ENCODE data around the gene ABCA7. TPM values are rescaled to one million over a fixed set of nuclear protein-coding genes. Genes with fewer than 3 reads are reported as not detected.
A peak's percentile ranks its signal among the peaks of the same experiment; 100 is the strongest.

The ABCA7 gene
- total and polyA plus RNA-seq, 2 of the 13 experiments (the other 11 are each of a cell fraction or from before 2014, with no cell fraction given): 4.4 to 32.4 TPM

- Histone ChIP-seq H3K27me3 (ENCODE audit: control insufficient read depth in 1 of 2, insufficient read depth in 2 of 2, low read length in 2 of 2) (no peaks in the 10 kb centered on the region), H3K79me2 (ENCODE audit: insufficient read depth, low read length) (no peaks in the 10 kb centered on the region), H3K27ac (ENCODE audit: extremely low read length, insufficient read depth, low read length) (no peak overlapping the region), H3K4me3 (replicated peaks in 1 of 3; ENCODE audit: insufficient read depth in 1 of 3, low read depth in 2 of 3, low read length in 3 of 3) (no peak overlapping the region), H3K36me3 (replicated peaks in 1 of 2; ENCODE audit: control insufficient read depth in 1 of 2, insufficient read depth in 2 of 2, low read length in 2 of 2) (no peaks in the 10 kb centered on the region), H2AFZ (ENCODE audit: low read length) (no peak overlapping the region), H3K4me2 (ENCODE audit: low read depth, low read length) (no peak overlapping the region), H3K9me3 (ENCODE audit: low read length) (no peaks in the 10 kb centered on the region), H3K4me1 (ENCODE audit: insufficient read depth, low read length) (peaks cover 43% of the 10 kb centered on the region), H4K20me1 (ENCODE audit: insufficient read depth, low read length) (no peaks in the 10 kb centered on the region), H3K9ac (ENCODE audit: insufficient read depth, low read depth, low read length) (no peak overlapping the region)
- TF ChIP-seq SP1 (IDR thresholded peaks at IDR 0.05) (no peak), SP1 (CRISPR knock-in tag; IDR thresholded peaks at IDR 0.05) (peak; percentile 14; the same call in 1 of the 2 replicates), ZNF598 (CRISPR knock-in tag; IDR thresholded peaks at IDR 0.05; ENCODE audit: borderline replicate concordance) (no peak)
- ATAC-seq: no peak
- intact Hi-C loops (cut with micrococcal nuclease; ENCODE audit: unreplicated experiment): no loop called here
- CTCF ChIA-PET (ENCODE audit: low intra/inter-chr PET ratio, low total read pairs): no interaction called here
- no TSS peak for BruUV-seq (replicated peaks)
- in situ Hi-C loops (cut with HindIII; ENCODE audit: extremely low pct_ligation_motif_present, low pct_unique_long_range_greater_than_20kb): no loop called here
- WGBS (ENCODE audit: low lambda C conversion rate): 90% methylated on average over 9 of the region's 20 CpGs
- POLR2A ChIA-PET: no interaction called here
- no peak for DNase-seq (ENCODE audit: low spot score)
- no peak for FAIRE-seq
These were observed 7.8 kb downstream of the ABCA7 start for GRCh38 chr19:1047696-1048147.

GRCh38 chr19:1049106-1049505 is 9.2 kb downstream of the ABCA7 start:
- in situ Hi-C loops (cut with HindIII; ENCODE audit: extremely low pct_ligation_motif_present, low pct_unique_long_range_greater_than_20kb): no loop called here
- TF ChIP-seq PAX8 (CRISPR knock-in tag; IDR thresholded peaks at IDR 0.05; ENCODE audit: borderline replicate concordance) (no peak), ZNF580 (CRISPR knock-in tag; IDR thresholded peaks at IDR 0.05; ENCODE audit: borderline replicate concordance, low read depth) (no peak), ZBTB38 (CRISPR knock-in tag; IDR thresholded peaks at IDR 0.05) (0 out of 2 replicates have a peak, but pooled peaks have one; percentile 26), ZNF639 (CRISPR knock-in tag; conservative IDR thresholded peaks at IDR 0.05) (no peak), ZNF280D (CRISPR knock-in tag; IDR thresholded peaks at IDR 0.05) (no peak), ZFP36L1 (CRISPR knock-in tag; IDR thresholded peaks at IDR 0.05) (no peak), IKZF5 (CRISPR knock-in tag; IDR thresholded peaks at IDR 0.05) (no peak)

More at GRCh38 chr19:1049106-1049505, 9.2 kb downstream of the ABCA7 start:
- peaks cover 2 to 6% of the 10 kb centered on the region in 2 experiments; a peak in 1 of 5 replicates for H3K36me3 ChIP-seq (replicated peaks in 1 of 2; ENCODE audit: control insufficient read depth in 1 of 2, insufficient read depth in 2 of 2, low read length in 2 of 2)
- intact Hi-C loops (cut with micrococcal nuclease; ENCODE audit: unreplicated experiment): no loop called here
- H3K9me3 ChIP-seq (ENCODE audit: low read length): no peaks in the 10 kb centered on the region
- no peak overlapping the region for H3K27ac ChIP-seq (ENCODE audit: extremely low read length, insufficient read depth, low read length)
- no peaks in the 10 kb centered on the region for H3K79me2 ChIP-seq (ENCODE audit: insufficient read depth, low read length)
- H3K27me3 ChIP-seq (ENCODE audit: control insufficient read depth in 1 of 2, insufficient read depth in 2 of 2, low read length in 2 of 2): no peaks in the 10 kb centered on the region
- no peaks in the 10 kb centered on the region for H4K20me1 ChIP-seq (ENCODE audit: insufficient read depth, low read length)
- ATAC-seq: no peak
- FAIRE-seq: no peak
- no peak overlapping the region for H2AFZ ChIP-seq (ENCODE audit: low read length)
- H3K9ac ChIP-seq (ENCODE audit: insufficient read depth, low read depth, low read length): no peak overlapping the region
- DNase-seq (ENCODE audit: low spot score): no peak
- H3K4me2 ChIP-seq (ENCODE audit: low read depth, low read length): no peak overlapping the region
- 82% methylated on average over 11 of the region's 17 CpGs for WGBS (ENCODE audit: low lambda C conversion rate)
- POLR2A ChIA-PET: no interaction called here
- H3K4me1 ChIP-seq (ENCODE audit: insufficient read depth, low read length): peaks cover 43% of the 10 kb centered on the region
- no peak overlapping the region for H3K4me3 ChIP-seq (replicated peaks in 1 of 3; ENCODE audit: insufficient read depth in 1 of 3, low read depth in 2 of 3, low read length in 3 of 3)
- BruUV-seq (replicated peaks): no TSS peak
- CTCF ChIA-PET (ENCODE audit: low intra/inter-chr PET ratio, low total read pairs): no interaction called here

Data from HepG2 (cell line).